OCI-LY3 (cell line): Measurements from ENCODE around the gene SYTL1.

Experiments used
- CTCF ChIP-seq: fragments of 200-600, 300-600 bp; sonication (generic); IDR thresholded peaks from 2 replicates; pipeline ENCODE4 v1.5.1; 2014; ENCODE audit warnings: antibody characterized with exemption, low read length, low read depth
- EZH2phosphoT487 ChIP-seq: fragments of 200-600 bp; shearing (Covaris generic); IDR thresholded peaks from 2 replicates; pipeline ENCODE4 v1.6.1; 2018; ENCODE audit warnings: antibody characterized with exemption, mixed run types, low read depth

- TF ChIP-seq CTCF (peak; percentile 78), EZH2phosphoT487 (no peak)
Observed at GRCh38 chr1:27395441-27396195, 53.8 kb downstream of the SYTL1 start.
